Gastrocnemius medialis (tissue), 4 donors: ENCODE results near the gene ZNF804A. TPM values are rescaled to one million over a fixed set of nuclear protein-coding genes. Genes with fewer than 3 reads are reported as not detected.

Source experiments
- ATAC-seq, 2 donors: fragments of 150-250 bp; one replicate each; pipeline ENCODE4 v1.9.1; 2016
- DNase-seq, 2 donors: peaks; one replicate each; pipeline ENCODE4 v3.0.0-alpha.2; 2019
- H3K27ac ChIP-seq, 4 donors: fragments of 200-600 bp; sonication (generic); 1 replicate in 1 of 4; 2 replicates in 3 of 4; pipeline ENCODE4 v1.5.1; 2016 to 2018; ENCODE audit warnings: mild to moderate bottlenecking in 2 of 4, moderate library complexity in 1 of 4
- H3K27me3 ChIP-seq, 3 donors: fragments of 200-600 bp; sonication (generic) in 2 of 3; 1 replicate in 1 of 3; 2 replicates in 2 of 3; pipeline versions ENCODE4 v1.5.1 to v1.6.0; 2016 to 2019; ENCODE audit warnings: mild to moderate bottlenecking in 1 of 3, moderate library complexity in 1 of 3
- H3K36me3 ChIP-seq, 2 donors: fragments of 200-600 bp; sonication (generic) in 1 of 2; one replicate each; pipeline ENCODE4 v1.5.1; 2017 to 2018
- H3K4me1 ChIP-seq, 2 donors: fragments of 200-600 bp; sonication (generic) in 1 of 2; one replicate each; pipeline ENCODE4 v1.5.1; 2016 to 2017; ENCODE audit warnings: mild to moderate bottlenecking in 2 of 2
- H3K4me3 ChIP-seq, 4 donors: fragments of 200-600 bp; sonication (generic) in 3 of 4; 1 replicate in 1 of 4; 2 replicates in 3 of 4; pipeline ENCODE4 v1.5.1; 2016 to 2019; ENCODE audit warnings: mild to moderate bottlenecking in 2 of 4
- H3K9me3 ChIP-seq, 3 donors: fragments of 200-600 bp; sonication (generic) in 2 of 3; 1 replicate in 1 of 3; 2 replicates in 2 of 3; pipeline ENCODE4 v1.5.1; 2016 to 2019
- POLR2A ChIP-seq, 2 donors: fragments of 450-650 bp; IDR thresholded peaks; one replicate each; pipeline ENCODE4 v1.6.1; 2017; ENCODE audit warnings: antibody characterized with exemption in 2 of 2, mild to moderate bottlenecking in 2 of 2, moderate library complexity in 2 of 2
- in situ Hi-C, 4 donors: fragments of 200-750 bp; cut with MboI; loops; one replicate each; pipeline versions ENCODE4 v1.15.0 to v1.8.0; 2017; ENCODE audit warnings: low sequenced_read_pairs in 4 of 4
- intact Hi-C: fragments of 100-400 bp; cut with DNase I; formaldehyde crosslinking; loops from one replicate; pipeline ENCODE4 v1.15.1; 2023; ENCODE audit warnings: low total_unique reads
- total RNA-seq, 4 donors: library from RNA; depleted of rRNA; stranded (reverse); fragments of >200 nt; gene quantifications; one replicate each; pipeline versions ENCODE4 v1.1.0 to v1.2.3, GENCODE V29; 2016
- TF ChIP-seq, protein P1 (sequence below), 5 experiments: fragments of 450-650 bp in 3 of 5; fragments of 200-600 bp in 2 of 5; sonication (generic) in 2 of 5; IDR thresholded peaks in 4 of 5; conservative IDR thresholded peaks in 1 of 5; 1 replicate in 4 of 5; 2 replicates in 1 of 5; pipeline ENCODE4 v1.5.1; 2016 to 2019; ENCODE audit warnings: antibody characterized with exemption in 5 of 5, mild to moderate bottlenecking in 3 of 5, moderate library complexity in 3 of 5

ZNF804A gene
- total RNA-seq, 4 donors from 2014 or later, result not detected

DNA sequence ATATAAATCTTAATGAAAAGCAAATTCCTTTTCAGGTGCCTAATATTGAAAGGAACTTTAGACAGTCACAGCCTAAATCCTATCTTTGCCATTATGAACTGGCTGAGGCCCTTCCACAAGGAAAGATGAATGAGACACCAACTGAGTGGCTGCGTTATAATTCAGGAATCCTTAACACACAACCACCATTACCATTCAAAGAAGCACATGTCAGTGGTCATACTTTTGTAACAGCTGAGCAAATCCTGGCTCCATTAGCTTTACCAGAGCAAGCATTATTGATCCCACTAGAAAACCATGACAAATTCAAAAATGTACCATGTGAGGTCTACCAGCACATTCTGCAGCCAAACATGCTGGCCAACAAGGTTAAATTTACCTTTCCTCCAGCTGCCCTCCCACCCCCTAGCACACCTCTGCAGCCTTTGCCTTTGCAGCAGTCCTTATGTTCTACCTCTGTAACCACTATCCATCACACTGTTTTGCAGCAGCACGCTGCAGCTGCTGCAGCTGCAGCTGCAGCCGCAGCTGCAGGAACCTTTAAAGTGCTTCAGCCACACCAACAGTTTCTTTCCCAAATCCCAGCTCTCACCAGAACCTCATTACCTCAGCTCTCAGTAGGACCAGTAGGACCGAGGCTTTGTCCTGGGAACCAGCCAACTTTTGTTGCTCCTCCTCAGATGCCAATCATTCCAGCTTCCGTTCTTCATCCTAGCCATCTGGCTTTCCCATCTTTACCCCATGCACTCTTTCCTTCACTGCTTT lies 340.1 kb downstream of the ZNF804A start:
- H3K4me1 ChIP-seq, result no peaks in the 10 kb centered on the region
- DNase-seq (no peak), ATAC-seq (no peak)
- H3K36me3 ChIP-seq, result no peaks in the 10 kb centered on the region
- H3K9me3 ChIP-seq, result no peaks in the 10 kb centered on the region
- H3K4me3 ChIP-seq, result no peak overlapping the region
- H3K27me3 ChIP-seq, result no peaks in the 10 kb centered on the region
- intact Hi-C loops, result no loop called here
- H3K27ac ChIP-seq, result no peak overlapping the region
- in situ Hi-C loops, result no loop called here
- no peak for TF ChIP-seq POLR2A (IDR thresholded peaks at IDR 0.05)
- TF ChIP-seq, protein P1, sequence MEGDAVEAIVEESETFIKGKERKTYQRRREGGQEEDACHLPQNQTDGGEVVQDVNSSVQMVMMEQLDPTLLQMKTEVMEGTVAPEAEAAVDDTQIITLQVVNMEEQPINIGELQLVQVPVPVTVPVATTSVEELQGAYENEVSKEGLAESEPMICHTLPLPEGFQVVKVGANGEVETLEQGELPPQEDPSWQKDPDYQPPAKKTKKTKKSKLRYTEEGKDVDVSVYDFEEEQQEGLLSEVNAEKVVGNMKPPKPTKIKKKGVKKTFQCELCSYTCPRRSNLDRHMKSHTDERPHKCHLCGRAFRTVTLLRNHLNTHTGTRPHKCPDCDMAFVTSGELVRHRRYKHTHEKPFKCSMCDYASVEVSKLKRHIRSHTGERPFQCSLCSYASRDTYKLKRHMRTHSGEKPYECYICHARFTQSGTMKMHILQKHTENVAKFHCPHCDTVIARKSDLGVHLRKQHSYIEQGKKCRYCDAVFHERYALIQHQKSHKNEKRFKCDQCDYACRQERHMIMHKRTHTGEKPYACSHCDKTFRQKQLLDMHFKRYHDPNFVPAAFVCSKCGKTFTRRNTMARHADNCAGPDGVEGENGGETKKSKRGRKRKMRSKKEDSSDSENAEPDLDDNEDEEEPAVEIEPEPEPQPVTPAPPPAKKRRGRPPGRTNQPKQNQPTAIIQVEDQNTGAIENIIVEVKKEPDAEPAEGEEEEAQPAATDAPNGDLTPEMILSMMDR (IDR thresholded peaks at IDR 0.05 in 4 of 5, conservative IDR thresholded peaks at IDR 0.05 in 1 of 5), result no peak

GRCh38 chr2:184945326-184945725 lies 347.0 kb downstream of the ZNF804A start:
- TF ChIP-seq, protein P1 (IDR thresholded peaks at IDR 0.05 in 4 of 5, conservative IDR thresholded peaks at IDR 0.05 in 1 of 5), result no peak
- no peak for TF ChIP-seq POLR2A (IDR thresholded peaks at IDR 0.05)

DNA sequence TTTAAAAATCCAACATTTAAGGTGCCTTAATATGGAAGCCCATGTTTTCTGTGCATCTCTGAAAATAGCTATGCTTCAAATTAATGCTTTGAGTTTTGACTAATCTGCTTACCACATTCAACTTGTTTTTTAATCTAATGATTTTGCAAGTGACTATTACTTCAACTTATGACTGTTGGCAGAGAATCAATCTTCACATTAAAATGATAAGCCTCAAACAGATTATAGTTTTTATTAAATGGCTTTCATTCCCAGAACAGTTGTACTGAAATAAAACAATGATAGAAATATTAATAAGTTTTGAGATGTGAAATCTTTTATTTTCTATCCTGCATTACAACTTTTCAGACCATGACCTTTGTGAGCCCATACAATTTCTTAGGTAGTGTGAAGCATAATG lies 347.5 kb downstream of the ZNF804A start:
- intact Hi-C loops (no loop called here), in situ Hi-C loops (no loop called here)
- Histone ChIP-seq H3K27me3 (no peaks in the 10 kb centered on the region), H3K27ac (no peak overlapping the region), H3K4me3 (no peak overlapping the region), H3K36me3 (no peaks in the 10 kb centered on the region), H3K9me3 (no peaks in the 10 kb centered on the region), H3K4me1 (no peaks in the 10 kb centered on the region)
- ATAC-seq, result no peak
- no peak for DNase-seq
- TF ChIP-seq POLR2A (IDR thresholded peaks at IDR 0.05), result no peak
- TF ChIP-seq, protein P1 (IDR thresholded peaks at IDR 0.05 in 4 of 5, conservative IDR thresholded peaks at IDR 0.05 in 1 of 5), result no peak

More at GRCh38 chr2:184945326-184945725, 347.0 kb downstream of the ZNF804A start:
- ATAC-seq (no peak), DNase-seq (no peak)
- Histone ChIP-seq H3K4me3 (no peak overlapping the region), H3K36me3 (no peaks in the 10 kb centered on the region), H3K27ac (no peak overlapping the region), H3K9me3 (no peaks in the 10 kb centered on the region), H3K4me1 (no peaks in the 10 kb centered on the region), H3K27me3 (no peaks in the 10 kb centered on the region)
- intact Hi-C loops, result no loop called here
- in situ Hi-C loops, result no loop called here

- no peaks in the 10 kb centered on the region for H3K36me3 ChIP-seq
- intact Hi-C loops (no loop called here), in situ Hi-C loops (no loop called here)
- H3K27ac ChIP-seq, result no peak overlapping the region
- ATAC-seq (no peak), DNase-seq (no peak)
- H3K27me3 ChIP-seq, result no peaks in the 10 kb centered on the region
- no peak overlapping the region for H3K4me3 ChIP-seq
- no peak for TF ChIP-seq POLR2A (IDR thresholded peaks at IDR 0.05)
- TF ChIP-seq, protein P1 (IDR thresholded peaks at IDR 0.05 in 4 of 5, conservative IDR thresholded peaks at IDR 0.05 in 1 of 5), result no peak
- H3K4me1 ChIP-seq, result no peaks in the 10 kb centered on the region
- H3K9me3 ChIP-seq, result no peaks in the 10 kb centered on the region
Observed at GRCh38 chr2:184956856-184957255, 358.5 kb downstream of the ZNF804A start.
